Measurements from ENCODE around the gene METTL13.
"Not testable (repeated sequence)": the region's sequence is repeated elsewhere in the genome, so short reads cannot be mapped to it uniquely, and the experiment has no call there.

The METTL13 gene

DNA sequence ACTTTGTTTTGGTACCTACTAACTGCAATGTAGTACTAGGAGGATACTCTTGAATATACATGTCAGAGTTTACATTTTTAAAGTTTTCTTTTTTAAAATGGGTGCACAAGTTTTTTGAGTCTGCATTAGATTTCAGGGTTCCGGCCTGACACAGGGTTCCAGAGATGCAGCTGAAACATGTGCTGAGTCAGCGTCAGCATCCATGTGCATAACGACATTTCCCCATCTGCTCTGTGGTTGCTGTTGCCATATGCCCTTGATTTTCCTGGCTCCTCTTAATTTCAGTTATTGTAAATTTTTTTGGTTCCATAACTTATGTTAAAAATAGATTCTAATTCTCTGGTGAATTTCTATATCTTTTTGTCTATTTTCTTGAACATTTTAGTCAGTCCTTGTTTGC lies 12.3 kb upstream of the METTL13 start:
- no peak for DNase-seq

- DNase-seq, result no peak
Observed at GRCh38 chr1:171769754-171770153, 11.7 kb upstream of the METTL13 start.

DNA sequence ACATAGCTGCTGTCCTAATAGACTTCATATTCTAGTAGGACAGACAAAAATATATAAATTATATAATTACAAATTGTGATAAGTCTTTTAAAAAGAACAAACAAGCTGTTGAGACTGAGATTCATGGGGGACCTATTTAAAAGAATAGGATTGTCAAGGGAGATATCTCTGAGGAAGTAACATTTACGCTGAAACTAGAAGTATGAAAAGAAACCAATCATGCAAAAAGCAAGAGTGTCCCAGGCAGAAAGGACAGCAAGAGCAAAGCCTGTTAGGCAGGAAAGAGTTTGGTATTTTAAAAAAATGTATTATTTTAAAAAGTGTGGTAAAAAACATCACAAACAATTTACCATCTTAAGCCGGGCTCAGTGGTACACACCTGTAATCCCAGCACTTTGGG lies 9.1 kb upstream of the METTL13 start:
- no peak for DNase-seq

DNA sequence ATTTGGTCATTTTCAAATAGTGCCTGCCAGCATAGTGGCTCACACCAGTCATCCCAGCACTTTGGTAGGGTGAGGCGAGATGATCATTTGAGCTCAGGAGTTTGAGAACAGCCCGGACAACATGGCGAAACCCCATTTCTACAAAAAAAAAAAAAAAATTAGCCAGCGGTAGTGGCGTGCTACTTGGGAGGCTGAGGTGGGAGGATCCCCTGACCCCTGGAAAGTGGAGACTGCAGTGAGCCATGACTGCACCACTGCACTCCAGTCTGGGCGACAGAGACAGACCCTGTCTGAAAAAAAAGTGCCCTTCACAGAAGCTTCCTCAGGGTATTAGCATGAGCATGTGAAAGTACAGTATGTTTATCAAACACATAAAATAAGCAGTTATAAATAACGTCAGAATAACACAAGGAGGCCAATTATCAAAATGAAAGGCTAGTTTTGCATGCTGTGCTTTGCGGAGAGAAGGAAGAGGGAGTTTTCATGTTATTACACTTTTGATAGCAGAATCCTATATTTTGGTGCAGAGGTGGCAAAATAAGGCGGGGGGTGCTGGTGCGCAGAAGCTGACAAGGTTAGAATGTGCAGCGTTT lies 781 bp upstream of the METTL13 start:
- no peak for DNase-seq

DNA sequence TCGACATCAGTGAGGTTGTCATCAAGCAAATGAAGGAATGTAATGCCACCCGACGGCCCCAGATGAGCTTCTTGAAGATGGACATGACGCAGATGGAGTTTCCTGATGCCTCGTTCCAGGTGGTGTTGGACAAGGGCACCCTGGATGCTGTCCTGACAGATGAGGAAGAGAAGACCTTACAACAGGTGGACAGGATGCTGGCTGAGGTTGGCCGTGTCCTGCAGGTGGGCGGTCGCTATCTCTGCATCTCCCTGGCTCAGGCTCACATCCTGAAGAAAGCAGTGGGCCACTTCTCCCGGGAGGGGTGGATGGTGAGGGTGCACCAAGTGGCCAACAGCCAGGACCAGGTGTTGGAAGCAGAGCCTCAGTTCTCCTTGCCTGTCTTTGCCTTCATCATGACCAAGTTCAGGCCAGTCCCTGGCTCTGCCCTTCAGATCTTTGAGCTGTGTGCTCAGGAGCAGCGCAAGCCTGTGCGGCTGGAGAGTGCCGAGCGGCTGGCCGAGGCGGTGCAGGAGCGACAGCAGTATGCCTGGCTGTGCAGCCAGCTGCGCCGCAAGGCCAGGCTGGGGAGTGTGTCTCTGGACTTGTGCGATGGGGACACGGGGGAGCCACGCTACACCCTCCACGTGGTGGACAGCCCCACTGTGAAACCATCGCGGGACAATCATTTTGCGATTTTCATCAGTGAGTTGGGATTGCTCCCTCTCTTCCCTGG lies 2.5 kb downstream of the METTL13 start:
- no peak for DNase-seq

GRCh38 chr1:171784784-171785183 lies 3.3 kb downstream of the METTL13 start:
- DNase-seq, result no peak

GRCh38 chr1:171785766-171786165 lies 4.3 kb downstream of the METTL13 start:
- no peak for DNase-seq

DNA sequence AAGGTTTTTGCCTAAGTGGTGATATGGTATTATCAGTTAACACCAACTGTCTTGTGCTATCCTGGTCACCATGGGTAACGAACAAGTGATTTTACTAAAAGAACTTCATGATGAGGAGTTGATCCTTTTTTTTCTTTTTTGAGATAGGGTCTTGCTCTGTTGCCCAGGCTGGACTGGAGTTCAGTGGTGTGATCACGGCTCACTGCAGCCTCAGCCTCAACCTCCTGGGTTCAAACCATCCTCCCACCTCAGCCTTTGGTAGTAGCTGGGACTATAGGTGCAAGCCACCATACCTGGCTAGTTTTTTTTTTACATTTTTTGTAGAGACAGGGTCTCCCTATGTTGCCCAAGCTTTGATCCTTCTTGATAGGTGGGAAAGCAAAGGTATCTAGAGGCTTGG lies 5.1 kb downstream of the METTL13 start:
- DNase-seq, result no peak

GRCh38 chr1:171787686-171788480 lies 6.4 kb downstream of the METTL13 start:
- no peak for DNase-seq

DNA sequence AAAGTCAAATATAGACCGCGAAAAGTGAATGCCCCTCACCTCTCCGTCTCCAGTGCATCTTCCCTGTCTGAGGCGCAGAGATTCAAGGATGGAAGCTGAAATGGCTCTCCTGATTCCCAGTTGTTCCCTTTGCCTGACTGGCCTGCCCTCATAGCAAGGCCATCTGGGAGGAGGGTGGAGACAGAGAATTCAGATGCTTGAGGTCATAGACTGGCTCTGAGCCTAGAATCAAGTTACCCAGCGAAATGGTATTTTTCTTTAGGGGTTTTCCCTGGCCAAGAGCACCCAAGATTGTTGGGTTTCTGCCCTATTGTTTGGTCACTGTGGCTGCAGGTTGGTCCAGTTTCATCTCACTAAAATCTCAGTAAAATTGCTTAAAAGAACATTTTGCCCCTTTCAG lies 7.2 kb downstream of the METTL13 start:
- DNase-seq, result no peak

DNA sequence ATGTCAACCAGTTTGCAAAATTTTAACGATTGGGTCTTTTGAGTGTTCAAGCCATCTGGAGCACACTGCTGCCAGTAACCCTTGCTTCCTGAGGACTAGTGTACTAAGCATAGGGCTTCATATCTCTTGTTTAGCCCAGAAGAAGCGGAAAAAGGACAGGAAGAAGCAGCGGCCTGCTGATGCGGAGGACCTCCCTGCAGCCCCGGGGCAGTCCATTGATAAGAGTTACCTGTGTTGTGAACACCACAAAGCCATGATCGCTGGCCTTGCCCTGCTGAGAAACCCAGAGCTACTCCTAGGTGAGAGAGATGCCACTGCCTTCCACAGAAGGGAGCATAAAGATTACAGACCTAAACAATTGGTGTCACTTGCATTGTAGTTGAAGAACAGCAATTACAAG lies 8.9 kb downstream of the METTL13 start:
- no peak for DNase-seq

DNA sequence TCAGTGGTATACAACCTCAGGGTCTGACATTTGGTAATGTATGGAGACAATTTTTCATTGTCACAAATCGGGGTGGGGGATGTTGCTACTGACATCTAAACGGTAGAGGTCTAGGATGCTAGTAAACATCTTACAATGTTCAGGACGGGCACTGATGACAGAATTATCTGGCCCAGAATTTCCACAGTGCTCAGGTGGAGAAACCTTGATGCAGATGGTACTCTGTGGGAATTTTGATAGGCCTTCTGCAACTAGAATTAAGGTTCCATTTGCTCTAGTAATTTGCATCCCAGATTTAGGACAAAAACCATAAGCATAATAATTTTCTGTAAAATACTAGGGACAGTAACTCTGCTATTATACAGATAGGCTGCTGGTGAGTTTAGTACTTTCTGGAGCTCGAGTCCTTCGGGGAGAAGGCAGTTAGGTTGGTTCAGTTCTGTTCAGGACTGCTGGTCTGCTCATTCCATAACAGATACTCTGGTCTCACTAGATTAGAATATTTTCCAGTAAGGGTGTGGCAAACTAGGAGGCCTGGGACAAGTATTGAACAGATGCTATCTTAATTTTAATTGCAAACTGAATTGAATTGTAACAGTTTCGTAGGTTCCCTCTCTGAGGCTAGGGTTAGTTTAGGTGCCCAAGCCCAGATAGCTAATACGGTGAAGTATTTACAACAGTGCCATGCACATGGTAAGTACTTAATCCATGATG lies 11.4 kb downstream of the METTL13 start:
- DNase-seq, result no peak

DNA sequence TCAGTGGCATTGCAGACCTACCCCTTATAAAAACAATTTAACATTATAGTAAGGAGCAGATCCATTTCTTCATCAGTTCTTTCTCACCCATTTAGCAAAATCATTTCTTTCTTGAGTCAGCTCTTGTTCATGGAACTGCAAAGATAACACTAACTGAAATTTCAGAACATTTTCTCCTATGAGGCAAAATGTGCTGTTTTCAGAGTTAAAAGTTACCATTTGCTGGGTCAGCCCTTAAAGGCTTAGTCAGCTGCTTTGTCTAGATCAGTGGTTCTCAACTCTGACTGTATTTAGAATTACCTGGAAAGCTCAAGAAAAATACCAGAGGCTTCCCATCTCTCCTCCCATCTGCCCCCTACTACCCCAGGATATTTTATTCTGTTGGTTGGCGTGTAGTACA lies 12.2 kb downstream of the METTL13 start:
- no peak for DNase-seq

DNA sequence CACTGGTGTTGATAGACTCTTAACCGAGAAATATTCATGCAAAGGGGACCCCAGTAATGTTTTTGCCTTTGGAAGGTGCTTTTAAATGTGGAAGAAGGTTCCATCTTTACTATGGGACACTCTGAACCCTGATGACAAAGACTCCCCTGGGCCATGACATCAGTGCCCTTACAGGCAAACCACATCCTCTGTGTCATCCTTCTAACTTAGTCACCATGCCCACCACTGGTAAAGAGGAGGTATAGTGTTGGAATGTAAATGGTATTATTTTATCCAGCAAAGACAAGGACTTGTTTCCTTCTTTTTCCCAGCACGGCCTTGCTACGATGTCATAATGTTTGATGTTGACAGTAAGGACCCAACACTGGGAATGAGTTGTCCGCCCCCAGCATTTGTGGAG lies 12.6 kb downstream of the METTL13 start:
- no peak for DNase-seq

DNA sequence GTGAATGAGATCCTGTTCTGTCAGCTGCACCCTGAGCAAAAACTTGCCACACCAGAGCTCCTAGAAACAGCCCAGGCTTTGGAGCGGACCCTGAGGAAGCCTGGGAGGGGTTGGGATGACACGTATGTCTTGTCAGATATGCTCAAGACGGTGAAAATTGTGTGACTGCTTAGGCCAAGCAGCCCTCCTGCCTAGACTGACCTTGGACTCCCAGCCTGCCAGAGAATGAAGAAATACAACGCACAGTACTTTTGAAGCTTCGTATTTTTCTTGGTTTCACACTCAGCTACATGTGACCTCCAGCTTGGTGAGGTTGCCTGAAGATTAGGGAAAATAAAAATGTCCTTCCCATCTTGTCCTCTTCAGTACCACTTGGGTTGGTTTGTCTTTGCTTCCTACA lies 15.1 kb downstream of the METTL13 start:
- DNase-seq, result no peak

GRCh38 chr1:171798311-171798710 lies 16.9 kb downstream of the METTL13 start:
- no peak for DNase-seq

- no peak for DNase-seq
Observed at GRCh38 chr1:171798765-171799164, 17.3 kb downstream of the METTL13 start.

DNA sequence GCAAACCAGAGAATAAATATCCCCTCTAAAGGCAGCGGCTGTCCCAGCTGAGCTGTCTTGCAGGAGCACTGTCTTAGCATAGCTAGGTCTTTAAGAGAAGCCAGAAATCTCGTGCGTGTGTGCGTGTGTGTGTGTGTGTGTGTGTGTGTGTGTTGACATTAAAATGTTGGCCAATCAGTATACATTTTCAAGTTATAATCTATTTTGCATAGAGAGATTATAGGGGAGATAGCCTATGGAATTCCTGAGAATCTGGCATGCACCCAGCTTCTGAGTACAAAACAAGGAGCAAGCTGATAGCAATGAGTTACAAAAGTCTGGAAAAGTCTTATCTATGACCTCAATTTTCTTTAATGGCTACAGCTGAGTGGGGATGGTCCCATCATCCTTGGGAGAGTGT lies 17.7 kb downstream of the METTL13 start:
- DNase-seq, result no peak

DNA sequence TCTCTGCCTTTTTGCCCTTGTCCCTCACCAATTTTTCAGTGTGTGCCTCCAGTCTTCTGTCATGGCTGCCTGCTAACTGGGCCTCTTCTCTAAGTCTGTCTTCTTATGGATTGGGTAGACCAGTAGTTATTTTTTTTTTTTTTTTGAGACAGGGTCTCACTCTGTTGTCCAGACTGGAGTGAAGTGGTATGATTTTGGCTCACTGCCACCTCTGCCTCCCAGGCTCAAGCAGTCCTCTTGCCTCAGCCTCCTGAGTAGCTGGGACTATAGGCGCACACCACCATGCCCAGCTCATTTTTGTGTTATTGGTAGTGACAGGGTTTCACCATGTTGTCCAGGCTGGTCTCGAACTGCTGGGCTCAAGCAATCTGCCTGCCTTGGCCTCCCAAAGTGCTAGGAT lies 18.2 kb downstream of the METTL13 start:
- not testable (repeated sequence) for DNase-seq

DNA sequence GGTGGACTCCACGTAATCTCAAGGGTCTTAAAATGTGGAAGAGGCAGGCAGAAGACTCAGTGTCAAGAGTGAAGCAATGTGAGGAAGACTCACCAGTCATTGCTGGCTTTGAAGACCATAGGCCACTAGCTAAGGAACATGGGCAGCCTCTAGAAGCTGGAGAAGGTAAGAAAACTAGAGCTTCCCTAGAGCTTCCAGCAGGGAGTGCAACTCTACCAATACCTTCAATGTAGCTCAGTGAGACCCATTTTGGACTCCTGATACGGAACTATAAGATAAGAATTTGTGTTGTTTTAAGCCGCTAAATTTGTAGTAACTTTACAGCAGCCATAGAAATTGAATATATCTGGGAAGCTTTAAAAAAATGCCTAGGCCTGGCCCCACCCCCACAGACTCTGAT lies 18.9 kb downstream of the METTL13 start:
- no peak for DNase-seq

- no peak for DNase-seq
Observed at GRCh38 chr1:171800851-171801250, 19.4 kb downstream of the METTL13 start.

GRCh38 chr1:171801487-171801891 lies 20.0 kb downstream of the METTL13 start:
- DNase-seq, result no peak

DNA sequence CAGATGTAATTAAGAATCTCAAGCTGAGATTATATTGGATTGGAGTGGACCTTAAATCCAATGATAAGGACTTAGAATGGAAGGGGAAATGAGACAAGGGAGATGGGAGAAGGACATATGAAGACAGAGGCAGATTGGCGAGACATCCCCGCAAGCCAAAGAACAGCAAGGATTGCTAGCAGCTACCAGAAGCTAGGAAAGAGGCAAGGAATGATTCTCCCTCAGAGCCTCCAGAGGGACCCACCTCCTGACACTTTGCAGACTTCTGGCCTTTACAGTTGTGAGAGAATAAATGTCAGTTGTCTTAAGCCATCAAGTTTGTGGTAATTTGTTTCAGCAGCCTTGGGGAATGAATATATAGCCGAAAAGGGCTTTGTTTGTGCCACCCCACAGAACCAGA lies 20.7 kb downstream of the METTL13 start:
- DNase-seq, result no peak

GRCh38 chr1:171803045-171803444 lies 21.6 kb downstream of the METTL13 start:
- DNase-seq, result no peak

Data from effector CD4-positive, alpha-beta T cell (primary cell).